Measurements from ENCODE around the gene ATOH1.

- TF ChIP-seq CTCF (IDR thresholded peaks at IDR 0.05) (no peak), POLR2A (IDR thresholded peaks at IDR 0.05) (no peak)
These were observed 7.4 kb downstream of the ATOH1 start for GRCh38 chr4:93835929-93836328.
